HG02571 (cell line): ENCODE data around the gene GPR107.

Source experiments
- ATAC-seq: cut with Tn5 transposase; IDR thresholded peaks from one replicate; pipeline ENCODE4 v1.9.1; 2021; ENCODE audit warnings: mild to moderate bottlenecking, moderate library complexity; ENCODE audit not compliant: unreplicated experiment

The GPR107 gene

DNA sequence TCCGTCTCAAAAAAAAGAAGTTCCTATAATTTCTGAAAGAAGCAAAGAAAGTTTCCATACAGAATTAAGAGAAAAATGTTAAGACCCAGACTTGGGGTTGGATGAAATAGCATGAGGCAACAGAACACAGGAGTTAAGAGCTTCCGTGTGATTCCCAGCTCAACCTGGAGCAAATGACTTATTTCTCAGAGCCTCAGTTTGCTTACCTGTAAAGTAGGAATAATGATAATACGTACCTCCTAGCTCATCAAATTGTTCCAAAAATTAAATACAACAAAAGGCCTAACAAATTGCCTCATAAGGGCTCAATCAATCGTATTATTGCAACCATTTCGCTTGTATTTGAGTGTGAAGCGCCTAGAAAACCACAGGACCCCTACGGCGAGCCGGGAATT is 600 bp upstream of the GPR107 start:
- no peak for ATAC-seq

DNA sequence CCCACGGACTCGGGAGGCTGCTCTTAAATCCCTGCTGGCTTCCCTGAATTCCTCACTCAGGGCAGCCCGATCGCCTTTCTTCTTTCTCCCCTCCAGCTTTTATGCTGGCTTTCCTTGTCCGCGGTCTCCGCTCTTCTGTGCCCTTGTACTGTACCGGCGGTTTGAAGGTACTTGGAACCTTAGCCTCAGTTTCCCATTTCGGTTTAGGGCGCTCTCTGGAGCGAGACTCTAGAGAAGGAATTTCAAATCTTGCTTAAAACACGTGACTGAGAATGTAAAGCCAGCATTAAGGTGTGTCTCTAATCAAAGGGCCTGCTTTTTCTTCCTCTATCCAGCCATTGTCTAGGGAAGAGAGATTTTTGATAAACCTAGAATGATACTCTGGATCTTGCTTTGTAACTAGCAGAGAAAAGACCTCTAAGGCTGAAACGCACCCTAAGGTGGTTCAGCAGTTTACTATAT is 650 bp downstream of the GPR107 start:
- no peak for ATAC-seq

DNA sequence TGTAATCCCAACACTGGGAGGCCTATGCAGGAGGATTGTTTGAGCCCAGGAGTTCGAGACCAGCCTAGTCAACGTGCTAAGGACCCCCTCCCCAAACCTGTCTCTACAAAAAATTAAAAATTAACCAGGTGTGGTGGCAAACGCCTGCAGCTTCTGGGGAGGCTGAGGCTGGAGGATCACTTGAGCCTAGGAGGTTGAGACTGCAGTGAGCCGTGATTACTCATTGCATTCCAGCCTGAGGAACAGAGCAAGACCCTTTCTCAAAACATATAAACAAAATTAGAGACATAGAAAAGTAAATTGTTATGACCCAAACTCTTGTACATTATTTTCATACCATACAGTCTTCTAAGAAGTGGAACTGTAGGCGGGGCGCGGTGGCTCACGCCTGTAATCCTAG is 1.1 kb downstream of the GPR107 start:
- ATAC-seq, result no peak

DNA sequence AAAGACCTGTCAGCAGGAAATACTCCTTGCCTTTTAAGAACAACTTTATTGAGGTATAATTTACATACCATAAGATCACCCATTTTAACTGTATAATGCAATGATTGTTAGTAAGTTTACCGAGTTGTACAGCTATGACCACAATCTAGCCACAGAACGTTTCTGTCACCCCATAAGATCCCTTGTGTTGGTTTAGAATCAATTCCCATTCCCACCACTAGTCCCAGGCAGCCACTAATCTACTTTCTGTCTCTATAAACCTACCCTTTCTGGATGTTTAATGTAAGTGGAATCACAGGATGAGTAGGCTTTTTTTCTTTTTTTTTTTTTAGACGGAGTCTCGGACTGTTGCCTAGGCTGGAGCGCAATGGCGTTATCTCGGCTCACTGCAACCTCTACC is 4.4 kb downstream of the GPR107 start:
- no peak for ATAC-seq

DNA sequence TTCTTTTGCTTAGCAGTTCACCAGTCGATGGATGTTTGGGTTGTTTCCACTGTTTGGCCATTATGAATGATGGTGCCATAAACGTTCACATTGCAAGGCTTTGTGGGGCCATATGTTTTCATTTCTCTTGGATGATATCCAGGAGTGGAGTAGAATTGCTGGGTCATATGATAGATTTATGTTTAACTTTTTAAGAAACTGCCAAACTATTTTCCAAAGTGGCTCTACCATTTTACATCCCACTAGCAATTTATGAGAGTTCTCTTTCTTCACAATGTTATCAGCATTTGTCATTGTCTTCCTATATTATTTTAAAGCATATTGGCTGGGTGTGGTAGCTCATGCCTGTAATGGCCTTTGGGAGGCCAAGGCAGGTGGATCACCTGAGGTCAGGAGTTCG is 5.2 kb downstream of the GPR107 start:
- ATAC-seq, result no peak

DNA sequence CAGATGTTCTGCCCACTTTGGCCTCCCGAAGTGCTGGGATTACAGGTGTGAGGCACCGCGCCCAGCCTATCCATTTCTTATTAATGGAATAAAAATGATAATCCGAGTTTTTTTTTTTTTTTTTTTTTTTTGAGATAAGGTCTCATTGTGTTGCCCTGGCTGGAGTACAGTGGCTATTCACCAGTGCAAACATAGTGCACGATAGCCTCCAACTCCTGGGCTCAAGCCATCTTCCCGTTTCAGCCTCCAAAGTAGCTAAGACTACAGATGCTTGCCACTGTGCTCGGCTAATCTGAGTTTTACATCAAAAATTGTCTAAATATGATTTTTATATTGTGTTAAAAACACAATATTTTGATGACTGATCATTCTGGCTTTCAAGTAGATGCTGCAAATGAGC is 6.6 kb downstream of the GPR107 start:
- ATAC-seq, result no peak

DNA sequence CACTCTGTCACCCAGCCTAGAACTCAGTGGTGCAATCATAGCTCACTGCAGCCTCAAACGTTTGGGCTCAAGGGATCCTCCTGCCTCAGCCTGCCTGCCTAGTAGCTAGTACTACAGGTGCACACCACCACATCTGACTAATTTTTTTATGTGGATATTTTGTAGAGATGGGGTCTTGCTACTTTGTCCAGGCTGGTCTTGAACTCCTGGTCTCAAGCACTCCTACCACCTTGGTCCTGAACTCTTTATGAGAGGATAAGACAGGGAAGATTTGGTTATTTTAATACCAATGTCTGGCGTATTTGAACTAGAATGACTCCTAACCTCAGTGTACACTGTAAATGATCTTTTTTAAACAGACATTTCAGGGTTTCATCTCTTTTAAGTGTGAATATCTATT is 9.0 kb downstream of the GPR107 start:
- ATAC-seq, result no peak

DNA sequence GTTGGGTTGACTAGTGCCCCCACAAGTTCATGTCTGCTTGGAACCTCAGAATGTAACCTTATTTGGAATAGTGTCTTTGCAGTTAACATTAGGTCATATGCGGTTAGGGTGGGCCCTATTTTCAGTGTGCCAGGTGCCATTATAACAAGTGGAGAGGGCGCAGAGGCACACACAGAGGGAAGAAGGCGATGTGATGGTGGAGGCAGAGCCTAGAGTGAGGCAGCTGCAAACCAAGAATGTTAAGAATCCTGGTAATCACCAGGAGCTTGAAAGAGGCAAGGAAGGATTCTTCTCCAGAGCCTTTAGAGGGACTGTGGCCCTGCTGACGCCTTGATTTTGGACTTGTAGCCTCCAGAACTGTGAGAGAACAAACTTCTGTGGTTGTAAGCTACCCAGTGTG is 10.9 kb downstream of the GPR107 start:
- no peak for ATAC-seq

DNA sequence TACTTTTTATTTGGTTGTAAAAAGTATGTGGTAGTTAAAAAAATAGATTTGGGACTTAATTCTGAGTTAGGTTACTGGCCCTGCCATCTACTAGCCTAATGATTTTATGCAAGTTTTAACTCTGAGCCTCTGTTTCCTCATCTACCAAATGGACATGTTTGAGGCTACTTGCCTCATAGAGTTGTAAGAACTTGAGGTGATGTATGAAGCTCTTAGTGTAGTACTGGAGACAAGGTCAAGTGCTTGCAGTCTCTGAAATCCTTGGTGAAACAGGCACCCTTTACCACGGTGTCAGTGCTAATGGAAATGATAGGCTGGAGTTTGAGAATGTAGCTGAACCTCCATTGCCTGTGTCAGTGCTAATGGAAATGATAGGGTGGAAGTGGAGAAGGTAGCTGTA is 15.3 kb downstream of the GPR107 start:
- no peak for ATAC-seq

DNA sequence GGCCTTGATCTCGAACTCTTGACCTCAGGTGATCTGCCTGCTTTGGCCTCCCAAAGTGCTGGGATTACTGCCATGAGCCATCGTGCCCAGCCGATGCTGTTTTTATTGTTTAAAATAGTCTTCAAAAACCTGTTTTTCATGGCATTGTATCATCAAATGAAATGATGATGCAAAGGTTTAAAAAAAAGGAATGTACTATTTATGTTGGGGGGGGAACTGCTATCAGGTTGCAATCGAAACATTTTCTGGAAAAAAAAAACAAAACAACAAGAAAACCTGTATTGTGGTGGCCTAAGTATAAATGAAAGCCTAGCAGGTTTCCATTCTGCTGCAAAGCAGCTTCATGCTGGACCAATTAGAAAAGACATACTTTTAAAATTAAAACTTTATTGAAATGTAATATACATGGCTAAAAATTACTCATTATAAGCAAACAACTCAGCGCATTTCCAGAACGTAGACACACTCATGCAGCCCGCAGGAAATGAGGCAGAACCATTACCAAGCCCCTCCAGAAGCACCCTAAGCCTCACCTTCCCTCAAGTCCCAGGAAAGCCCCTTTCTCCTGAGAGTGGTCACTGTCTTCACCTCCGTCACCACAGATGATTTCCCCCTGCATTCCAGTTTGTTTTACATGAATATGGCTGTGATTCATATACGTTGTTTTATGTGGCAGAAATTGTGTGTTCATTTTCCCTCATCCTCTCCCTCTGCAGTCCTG is 19.0 kb downstream of the GPR107 start:
- ATAC-seq, result no peak

DNA sequence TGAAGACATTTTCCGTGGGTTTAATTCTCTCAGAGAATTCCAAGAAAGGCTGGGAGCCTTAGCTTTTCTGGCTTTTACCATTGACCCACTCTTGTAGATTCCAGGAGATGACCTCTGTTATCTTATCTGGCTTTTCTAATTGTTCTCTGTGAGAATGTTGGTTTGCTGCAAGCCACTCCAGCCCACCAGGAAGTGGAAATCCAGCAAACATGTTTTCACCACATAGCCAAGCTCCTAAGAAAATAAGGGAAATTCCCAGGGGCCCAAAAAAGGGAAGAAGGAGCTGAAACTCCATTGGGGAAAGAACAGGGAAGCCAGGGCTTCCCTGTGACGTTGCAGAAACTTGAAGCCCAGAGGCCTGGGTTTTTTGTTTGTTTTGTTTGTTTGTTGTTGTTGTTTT is 19.7 kb downstream of the GPR107 start:
- no peak for ATAC-seq

DNA sequence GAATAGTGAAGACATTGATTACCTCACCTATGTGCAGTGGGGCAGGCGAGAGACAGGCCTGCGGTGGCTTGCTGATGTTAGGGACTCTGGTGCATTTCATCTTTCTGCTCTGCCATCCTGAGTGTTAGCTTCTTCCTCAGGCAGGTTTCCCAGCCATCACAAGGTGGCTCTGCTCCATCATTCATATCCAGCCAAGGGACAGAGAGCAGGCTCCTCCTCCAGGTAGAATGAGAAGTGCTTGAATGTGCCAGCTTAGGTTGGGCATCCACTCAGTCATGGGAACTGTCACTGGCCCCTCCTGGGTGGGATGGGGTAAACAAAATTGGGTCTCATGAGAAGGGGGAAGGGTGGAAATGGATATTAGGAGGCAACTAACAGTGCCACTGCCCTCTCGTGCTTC is 24.8 kb downstream of the GPR107 start:
- ATAC-seq, result no peak

DNA sequence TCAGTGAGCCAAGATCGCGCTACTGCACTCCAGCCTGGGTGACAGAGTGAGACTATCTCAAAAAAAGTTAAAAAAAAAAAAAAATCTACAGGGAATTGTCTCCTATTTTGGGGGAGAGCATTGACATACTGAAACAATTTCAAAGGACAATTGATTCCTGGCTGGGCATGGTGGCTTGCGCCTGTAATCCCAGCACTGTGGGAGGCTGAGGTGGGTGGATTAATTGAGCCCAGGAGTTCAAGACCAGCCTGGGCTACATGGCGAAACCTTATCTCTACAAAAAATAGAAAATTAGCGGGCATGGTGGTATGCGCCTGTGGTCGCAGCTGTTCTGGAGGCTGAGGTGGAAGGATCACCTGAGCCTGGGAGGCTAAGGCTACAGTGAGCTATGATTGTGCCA is 30.6 kb downstream of the GPR107 start:
- no peak for ATAC-seq

DNA sequence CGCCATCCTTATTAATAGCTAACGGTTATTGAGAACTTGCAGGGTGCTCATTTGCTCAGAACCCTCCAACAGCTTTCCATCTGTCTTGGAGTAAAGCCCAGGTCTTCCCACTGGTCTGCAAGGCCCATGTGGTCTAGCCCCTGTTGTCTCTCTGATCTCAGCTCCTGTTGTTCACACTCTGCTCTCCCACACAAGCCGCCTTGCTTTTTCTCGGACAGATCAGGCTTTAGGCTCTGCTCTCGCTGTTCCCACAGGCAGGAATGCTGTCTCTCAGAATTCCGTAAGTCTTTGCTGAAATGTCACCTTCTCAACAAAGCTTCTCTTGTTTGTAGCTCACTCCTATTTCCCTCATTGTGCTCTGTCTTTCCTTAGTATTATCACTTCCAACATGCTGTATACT is 34.3 kb downstream of the GPR107 start:
- no peak for ATAC-seq

DNA sequence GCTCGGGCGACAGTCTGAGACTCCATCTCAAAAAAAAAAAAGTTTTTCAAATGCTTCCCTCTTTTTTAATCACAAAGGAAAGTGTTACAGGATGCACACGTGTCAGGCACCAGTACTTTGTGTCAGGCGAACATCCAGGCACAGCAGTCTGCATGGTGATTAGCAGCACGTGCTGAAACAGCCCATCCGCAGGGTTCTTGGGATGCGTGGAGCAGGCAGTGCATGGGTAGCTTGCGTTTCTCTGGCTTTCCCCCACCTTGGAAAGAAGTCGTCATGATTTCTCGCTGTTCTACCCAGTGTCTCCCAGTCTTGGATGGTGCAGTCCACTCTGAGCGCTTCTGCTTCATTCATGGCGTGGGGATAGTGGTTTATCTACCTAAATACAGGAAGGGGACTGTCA is 35.4 kb downstream of the GPR107 start:
- no peak for ATAC-seq

DNA sequence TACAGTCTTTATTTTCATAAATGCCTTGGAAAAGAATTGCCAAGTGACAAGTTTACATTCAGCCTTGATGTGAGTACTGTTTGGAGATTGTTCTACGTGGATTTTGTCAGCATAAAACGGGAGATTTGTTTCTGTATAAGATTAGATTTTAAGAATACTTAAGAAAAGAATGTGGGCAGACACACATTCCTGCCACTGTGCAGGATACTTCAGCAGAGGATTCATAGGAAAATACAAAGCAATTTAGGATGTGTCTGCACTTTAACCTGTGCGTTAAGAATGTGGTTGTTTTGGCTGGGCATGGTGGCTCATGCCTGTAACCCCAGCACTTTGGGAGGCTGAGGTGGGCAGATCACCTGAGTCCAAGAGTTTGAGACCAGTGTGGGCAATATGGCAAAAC is 37.2 kb downstream of the GPR107 start:
- no peak for ATAC-seq

DNA sequence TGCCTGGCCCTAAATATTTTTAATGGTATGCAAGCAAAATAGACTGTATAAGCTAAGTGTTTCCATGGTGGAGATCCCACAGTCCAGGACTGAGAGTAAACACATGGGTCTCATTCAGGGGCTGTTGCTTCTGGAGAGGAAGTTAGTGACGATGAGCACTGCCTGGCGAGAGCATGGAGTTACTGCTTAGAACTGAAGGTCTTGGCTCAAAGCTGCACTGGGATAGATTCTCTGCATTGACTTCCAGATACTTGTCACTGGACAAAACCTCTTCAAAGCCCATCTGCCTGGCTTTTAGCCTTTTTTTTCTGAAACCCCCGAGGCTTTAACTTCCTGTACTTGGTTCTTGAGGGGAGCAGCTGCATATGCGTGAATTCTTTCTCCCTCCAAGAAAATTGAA is 39.2 kb downstream of the GPR107 start:
- no peak for ATAC-seq

DNA sequence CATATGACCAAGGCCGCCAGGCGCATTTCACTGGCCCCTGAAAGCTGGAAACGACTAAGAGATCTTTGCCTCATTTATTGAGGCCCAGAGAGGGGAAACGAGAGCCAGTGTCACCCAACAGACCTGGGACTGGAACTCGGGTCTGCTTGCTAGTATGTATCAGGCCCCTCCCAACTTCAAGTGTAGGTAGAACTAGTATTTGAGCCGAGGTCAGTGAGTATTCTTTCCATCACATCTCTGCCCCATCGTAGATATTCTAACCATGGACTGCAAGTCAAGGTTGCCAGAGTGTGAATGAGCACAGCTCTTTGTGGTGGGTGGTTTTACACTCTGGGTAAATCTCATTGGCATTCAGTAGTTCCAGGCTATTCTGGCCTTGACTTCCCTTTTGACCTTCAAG is 42.2 kb downstream of the GPR107 start:
- ATAC-seq, result no peak

DNA sequence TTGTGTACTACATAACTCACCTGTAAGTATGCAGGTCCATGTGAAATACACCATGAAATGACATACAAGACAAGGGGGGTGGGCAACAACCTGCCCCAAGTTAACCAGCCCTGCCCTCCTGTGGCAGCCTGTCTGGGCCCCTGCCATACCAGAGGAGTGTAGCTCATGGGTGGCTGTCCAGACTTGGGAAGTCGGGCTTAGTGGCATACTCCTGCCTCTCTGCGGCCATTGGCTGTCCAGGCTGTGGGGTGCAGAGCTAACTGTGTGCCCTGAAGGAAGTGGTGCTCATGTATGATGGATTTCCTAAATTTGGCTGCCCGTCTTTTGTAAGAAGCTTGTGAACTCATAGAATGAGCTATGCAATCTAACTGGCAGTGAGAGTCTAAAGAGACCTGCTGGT is 47.0 kb downstream of the GPR107 start:
- ATAC-seq, result no peak

DNA sequence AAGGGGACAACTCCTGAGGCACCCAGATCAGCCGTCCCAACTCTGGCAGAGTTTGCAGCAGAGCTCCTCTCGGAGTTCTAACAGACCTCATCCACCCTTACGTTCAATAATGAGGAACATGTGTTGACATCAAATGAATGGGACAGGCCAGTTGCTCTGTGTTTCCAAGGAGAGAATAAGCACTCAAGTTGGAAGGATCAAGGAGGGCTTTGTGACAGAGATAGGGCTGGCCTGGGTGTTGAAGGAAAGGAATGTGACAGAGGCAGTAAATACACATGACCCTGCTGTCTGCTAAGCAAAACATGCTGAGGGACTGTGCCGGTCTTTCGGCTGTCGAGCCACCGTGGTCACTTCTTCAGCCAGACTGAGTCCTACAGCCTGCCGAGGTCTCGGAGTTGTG is 48.2 kb downstream of the GPR107 start:
- no peak for ATAC-seq

DNA sequence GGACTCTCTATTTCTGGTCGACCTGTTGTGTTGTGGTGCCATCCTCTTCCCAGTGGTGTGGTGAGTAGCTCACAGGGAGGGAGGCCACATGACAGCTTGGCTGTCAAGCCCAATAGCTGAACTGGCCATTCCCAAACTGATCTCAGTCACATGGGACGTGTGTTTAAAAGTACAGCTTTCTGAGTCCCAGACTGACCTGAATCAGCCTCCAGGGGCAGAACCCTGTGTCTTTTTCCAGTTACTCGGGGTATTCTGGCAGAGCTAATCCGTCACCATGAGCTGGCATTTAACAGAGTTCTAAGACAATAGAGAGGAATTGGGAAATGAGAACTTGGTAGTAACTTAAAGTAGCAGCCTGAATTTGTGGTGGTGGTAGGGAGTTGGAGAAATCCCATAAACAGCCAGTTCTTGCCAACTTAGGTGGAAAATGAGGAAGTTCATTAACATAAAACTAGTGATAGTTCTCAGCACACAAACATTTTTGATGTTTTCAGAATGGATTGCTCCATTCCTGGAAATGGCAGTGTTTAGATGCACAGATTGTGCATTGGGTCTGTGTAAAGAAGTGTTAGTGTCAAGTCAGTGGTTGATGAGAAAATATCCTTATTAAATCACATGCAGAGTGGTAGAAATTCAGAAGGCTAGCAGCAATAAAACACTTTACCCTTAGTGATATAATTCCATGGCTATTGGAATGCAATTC is 50.9 kb downstream of the GPR107 start:
- ATAC-seq, result no peak

DNA sequence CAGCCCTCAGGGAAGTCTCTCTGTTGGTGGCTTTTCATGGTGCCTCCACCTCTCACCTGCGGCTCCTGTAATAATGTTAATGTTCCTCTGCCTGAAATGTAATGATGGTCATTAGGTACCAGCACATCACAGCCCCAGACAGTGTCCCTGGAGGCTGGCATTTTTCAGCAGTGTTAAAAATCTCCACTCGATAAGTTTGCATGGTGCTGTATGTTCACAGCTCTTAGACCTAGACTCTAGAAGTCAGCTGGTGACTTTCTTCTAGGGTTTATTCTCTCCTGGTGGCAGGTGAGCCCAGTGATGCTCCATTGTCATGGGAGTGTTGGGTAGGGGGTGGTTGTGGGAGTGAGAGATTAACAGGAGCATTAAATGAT is 53.1 kb downstream of the GPR107 start:
- no peak for ATAC-seq
